Activated T-helper 1 cell treated with anti-CD3 and anti-CD28 coated beads, Interleukin-2, amount 50 U/mL, for 16 hours (primary cell): ENCODE measurements around the gene CDH4.

Source experiments
- DNase-seq, 2 donors: peaks; one replicate each; pipeline ENCODE4 v3.0.0-alpha.2; 2020; ENCODE audit warnings: low read depth in 1 of 2, low spot score in 1 of 2

The CDH4 gene

DNA sequence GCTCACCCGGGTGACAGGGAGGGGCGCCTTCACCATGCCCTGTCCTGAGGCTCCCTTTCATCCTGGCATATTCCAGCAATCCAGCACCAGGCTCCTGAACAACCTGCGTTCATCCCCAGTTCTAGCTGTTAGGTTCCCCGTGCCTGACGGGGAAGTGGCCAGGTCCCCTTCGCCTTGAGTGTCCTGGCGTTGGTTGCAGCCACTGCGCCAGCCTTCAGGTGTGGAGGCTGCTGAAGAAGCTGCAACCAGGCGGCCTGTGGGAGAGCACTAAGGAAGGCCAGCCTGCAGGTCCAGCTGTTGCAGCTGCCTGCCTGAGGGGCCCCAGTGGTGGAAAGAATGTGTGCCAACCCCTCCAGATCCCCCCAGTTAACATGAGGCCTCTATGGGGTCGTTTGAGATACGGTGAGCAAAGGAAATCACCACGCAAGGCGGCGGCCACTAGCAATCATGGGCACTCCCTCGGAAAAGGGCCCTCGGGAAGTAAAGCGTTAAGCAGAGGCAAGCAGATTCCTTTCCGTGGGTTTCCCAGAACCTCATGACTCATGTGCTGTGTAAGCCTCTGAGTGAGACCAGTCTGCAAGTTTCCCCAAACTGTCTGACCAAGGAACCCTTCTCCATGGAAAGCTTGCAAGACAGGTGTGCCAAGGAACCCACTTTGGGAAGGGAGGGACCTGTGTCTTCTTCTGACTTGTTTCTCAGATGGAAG, 492.8 kb downstream of the CDH4 start:
- no peak for DNase-seq

DNA sequence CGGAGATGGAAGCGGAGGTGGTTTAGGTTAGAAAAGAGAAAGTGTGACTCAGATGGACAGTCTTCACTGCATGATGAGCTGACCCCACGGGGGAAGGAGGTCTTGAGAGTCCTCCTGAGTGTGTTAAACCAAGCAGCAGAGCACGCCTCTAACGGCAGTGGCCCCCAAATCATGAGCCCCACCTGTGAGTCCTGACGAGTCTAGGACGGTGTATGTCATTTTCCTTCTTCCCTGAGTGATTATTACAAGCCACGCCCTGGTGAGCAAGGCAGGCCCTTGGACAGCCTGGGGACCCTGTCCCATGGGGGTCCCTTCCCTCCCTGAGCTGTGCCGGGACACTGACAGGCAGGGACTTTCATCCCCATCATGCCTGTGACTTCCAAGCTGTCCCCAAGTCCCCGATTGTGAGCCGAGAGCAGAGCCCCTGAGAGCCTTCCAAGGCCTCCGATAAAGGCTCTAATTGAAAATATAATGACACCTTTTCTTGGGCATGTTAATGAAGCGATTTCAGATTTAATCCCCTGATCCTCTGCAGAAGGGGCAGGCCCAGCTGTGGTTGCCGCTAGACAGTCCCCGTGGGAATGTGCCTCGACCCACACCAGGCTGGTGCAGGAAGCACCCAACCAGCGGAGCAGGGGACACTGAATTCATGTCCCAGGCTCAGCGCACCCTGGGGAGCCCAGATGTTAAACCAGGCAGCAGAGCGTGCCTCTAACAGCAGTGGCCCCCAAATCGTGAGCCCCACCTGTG, 493.5 kb downstream of the CDH4 start:
- DNase-seq, result no peak

DNA sequence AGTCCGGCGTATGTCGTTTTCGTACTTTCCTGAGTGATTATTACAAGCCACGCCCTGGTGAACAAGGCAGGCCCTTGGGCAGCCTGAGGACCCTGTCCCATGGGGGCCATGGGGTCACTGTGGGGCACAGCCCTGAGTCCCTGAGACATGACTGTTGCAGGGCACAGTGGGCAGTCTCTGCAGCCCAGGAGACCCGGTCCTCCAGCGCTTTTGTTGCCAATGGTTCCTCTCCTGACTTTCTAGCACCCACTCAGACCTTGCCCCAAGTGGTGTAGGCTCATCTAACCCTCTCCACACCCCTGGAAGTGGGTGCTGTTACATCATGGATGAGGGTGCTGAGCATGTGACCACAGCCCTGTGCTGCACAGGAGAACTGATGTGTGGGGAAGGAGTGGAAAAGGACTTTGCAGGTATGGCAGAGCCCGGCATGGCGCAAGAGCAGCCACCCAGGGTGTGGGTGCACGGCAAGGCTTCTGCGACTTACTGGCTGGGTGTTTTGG, 494.1 kb downstream of the CDH4 start:
- DNase-seq, result no peak

DNA sequence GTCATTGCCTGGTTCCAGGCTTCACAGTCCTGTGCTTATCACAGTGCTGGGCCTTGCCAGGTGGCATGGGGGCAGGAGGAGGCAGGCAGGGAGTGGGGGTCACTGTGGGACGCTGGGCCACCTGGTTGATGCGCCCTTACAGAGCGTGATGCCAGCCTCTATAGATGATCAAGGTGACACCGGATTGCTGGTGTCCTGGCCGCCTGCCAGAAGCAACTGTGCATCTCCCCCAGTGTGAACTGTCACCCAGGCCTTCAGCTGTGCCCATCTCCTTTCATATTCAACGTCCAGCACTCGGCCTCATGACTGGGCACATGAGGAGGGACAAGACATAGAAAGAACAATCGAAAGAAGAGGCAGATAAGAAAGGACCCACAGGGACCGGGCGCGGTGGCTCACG, 494.7 kb downstream of the CDH4 start:
- no peak for DNase-seq

DNA sequence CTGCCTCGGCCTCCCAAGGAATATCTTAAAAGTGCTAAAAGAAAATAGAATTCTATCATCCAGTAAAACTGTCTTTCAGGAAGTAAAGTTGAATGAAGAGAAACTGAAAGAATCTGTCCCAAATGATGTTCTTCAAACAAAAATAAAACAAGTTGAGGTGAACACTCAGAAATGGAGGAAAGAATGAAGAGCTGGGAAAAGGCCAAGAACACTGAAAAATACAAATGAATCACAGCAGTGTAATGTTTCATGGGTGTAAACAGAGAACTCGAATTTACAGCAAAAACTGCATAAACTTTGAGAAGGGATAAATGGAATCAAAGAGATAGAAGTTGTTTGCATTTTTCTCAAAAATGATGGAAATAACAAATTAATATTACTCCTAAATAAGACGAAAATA, 496.3 kb downstream of the CDH4 start:
- DNase-seq, result no peak

DNA sequence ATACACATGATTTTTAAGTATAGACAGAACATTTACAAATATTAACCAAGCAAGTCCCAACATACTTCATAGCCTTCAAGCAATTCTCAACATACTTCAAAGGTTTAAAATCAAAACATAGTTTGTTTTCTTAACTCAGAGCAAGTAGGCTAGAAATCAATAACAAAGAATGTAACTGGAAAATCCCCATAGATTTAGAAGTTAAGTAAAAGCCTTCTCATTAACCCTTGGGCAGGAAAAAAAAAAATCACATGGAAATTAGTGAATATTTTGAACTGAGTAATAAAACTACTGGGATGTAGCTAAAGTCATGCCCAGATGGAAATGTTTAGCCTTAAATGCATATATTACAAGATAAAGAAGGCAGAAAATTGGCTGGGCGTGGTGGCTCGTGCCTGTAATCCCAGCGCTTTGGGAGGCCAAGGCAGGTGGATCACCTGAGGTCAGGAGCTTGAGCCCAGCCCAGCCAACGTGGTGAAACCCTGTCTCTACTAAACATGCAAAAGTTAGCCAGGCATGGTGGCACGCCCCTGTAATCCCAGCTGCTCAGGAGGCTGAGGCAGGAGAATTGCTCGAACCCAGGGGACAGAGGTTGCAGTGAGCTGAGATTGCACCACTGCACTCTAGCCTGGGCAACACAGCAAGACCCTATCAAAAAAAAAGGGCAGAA, 497.5 kb downstream of the CDH4 start:
- no peak for DNase-seq

DNA sequence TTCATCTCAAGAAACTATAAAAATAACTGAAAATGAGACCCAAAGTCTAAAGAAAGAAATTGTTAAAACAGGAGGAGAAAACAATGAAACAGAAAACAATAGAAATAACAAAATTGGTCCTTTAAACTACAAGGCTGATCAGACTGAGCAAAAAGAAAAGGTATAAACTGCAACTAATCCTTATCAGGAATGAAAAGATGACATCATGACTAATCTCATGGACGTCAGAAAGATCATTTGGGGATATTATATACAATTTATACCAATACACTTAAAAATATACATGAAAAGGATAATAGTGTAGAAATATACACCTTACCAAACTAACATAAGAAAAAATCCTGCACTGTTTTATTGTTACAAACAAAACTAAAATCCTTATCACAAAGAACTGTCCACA, 498.0 kb downstream of the CDH4 start:
- no peak for DNase-seq

DNA sequence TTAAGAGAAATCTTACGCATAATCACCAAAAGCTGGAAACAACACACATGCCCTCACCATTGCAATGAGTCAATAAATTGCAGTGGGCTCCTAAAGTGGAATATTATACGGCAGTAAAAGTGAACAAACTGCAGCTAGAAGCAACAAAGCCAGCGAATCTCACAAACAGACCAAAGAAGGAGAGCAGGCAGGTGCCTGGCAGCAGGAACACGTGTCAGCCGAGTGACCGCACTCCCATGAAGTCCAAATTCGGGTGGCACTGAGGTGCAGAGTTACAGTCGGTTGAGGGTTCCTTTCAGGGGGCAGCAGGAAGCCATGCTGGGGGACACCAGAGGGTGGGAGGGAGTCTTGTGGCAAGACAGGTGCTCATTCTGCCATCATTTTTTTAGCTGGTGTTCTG, 500.5 kb downstream of the CDH4 start:
- DNase-seq, result no peak

DNA sequence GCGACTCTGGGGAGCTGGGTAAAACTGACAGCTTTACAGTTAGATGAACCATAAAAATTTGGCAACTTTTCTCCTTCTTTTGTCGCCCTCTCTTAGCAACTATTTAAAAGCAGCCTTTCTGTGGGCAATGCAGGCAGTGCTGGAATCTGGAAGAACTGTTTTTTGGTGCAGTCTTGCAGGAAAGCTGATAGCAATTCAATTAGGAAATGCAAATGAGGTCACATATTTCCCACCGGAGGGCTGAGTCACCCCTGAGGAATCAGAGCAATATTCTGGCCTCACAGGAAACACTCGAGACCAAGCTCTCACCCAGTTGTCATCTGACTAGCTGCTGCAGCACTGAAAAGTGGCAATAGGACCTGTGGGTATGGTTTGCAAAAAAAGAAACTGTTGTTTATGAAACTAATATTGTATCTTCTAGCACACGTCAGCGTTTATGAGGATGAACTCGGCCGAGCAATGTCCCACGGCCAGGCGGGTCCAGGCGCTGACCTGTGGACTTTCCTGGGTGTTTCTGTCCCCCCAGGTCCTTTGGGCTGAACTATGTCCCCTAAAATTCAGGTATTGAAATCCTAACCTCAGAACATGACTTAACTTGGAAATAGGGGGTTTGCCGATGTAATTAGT, 501.4 kb downstream of the CDH4 start:
- no peak for DNase-seq

DNA sequence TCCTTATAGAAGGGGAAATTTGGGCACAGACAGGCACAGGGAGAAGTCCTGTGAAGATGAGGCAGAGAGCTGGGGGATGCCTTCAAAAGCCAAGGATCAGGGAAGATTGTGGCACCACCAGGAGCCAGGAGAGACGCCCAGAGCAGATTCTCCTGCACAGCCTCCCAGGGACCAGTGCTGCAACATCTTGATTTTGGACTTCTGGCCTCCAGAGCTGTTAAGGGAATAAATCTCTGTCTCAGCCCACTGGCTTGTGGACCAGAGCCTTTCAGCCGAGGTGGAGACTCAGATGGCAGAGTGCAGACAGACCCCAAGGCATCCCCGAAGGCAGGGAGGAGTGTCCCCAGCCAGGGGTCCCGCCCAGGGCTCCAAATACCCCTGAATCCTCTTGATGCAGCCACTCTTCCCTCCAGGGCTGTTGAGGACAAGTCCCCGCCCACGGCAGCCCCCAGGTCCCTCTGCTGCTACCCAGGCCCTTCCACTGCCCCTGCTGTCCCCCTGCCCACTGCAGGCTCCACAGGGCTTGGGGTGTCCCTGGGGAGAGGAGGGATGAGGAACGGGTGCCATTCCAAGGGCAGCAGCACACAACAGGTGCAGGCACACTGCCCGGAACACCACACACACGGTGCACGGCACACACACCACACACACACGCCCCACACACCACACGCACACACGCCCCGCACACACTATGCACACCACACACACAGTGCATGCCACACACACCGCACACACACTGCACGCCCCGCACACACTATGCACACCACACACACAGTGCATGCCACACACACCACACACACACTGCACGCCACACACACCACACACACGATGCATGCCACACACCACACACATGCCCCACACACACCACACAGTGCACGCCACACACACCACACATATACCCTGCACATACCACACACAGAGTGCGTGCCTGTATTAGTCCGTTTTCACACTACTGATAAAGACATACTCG, 502.2 kb downstream of the CDH4 start:
- no peak for DNase-seq

DNA sequence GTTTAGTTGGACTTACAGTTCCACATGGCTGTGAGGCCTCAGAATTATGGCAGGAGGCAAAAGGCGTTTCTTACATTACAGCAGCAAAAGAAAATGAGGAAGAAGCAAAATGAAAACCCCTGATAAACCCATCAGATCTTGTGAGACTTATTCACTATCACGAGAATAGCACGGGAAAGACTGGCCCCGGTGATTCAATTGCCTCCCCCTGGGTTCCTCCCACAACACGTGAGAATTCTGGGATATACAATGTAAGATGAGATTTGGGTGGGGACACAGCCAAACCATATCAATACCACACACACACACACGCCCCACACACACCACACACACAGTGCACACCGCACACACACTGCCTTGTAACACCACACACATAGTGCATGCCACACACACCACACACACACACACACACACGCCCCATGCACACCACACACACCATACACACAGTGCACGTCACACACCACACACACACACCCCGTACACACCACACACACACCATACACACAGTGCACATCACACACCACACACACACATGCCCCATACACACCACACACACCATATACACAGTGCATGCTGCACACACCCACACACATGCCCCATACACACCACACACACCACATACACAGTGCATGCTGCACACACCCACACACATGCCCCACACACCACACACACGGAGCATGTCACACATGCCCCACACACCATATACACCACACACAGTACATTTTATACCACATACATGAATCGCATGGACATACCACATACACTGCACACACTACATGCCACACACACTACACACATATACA, 503.1 kb downstream of the CDH4 start:
- no peak for DNase-seq

DNA sequence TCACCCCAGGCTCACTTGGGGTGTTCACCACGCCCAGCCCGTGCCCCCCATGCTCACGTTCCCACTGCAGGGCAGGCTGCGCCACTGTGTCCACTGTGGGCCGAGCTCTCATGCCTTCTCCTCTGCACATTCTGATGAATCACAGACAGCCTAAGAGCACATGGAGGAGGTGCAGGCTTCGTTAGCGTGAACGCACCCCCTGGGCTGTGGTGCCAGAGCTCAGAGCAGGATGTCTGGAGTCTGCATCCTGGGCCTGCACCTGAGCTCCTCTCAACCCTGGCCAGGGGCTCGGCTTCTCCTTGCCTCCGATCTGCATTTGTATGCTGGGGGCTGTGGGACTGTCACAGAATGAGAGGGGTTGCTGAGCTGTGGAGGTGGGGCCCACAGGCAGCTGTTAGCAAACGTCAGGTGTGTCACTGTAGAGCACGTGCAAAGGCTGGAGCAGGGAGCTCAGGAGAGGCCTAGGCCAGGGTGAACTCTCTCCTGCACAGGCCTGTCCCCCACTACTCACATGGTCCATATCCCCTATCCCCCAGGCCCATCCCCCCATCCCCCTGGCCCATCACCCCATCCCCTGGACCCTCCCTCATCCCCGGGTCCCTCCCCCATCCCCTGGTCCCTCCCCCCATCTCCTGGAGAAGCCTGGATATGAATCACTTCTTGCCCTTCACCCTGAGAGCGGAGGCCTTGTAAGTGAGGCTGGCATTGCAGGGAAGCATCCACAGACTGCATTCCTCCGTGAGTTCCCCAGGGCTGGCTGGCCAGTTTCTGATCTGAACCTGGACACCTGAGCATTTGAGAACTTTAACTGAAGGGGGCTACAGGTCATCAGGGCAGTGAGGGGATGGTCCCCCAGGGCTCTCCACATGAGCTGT, 504.1 kb downstream of the CDH4 start:
- DNase-seq, result no peak

DNA sequence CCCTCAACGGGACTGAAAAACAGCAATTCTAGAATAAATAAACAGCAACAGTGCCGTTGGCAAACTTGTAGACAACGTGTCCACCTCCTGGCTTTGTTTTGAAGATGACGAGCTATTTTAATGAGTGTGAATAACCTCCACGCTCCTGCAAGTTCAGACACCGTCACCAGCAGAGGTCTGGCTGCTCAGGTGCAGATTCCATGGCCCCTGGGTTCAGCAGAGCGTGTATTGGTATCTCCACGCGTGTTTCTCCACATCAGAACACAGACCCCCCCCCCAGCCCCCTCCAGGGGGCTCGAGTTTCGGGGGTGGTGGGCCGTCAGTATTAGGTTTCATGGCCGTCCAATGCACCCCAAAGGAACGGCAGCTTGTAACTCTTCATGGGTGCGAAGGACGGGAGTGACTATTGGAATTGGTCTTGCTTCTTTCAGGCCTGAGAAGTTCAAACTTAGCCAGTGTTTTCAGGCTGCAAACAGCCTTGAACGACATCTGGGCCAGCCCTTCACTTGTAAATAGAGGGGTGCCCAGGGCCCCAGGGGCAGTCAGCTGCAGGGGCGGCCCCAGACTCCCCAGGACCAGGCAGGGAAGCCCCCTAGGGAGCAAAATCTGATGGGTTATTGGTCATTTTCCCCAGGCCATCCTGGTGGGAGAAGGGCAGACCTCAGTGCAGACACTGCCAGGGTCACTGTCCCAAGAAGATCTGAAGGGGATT, 505.1 kb downstream of the CDH4 start:
- DNase-seq, result no peak

DNA sequence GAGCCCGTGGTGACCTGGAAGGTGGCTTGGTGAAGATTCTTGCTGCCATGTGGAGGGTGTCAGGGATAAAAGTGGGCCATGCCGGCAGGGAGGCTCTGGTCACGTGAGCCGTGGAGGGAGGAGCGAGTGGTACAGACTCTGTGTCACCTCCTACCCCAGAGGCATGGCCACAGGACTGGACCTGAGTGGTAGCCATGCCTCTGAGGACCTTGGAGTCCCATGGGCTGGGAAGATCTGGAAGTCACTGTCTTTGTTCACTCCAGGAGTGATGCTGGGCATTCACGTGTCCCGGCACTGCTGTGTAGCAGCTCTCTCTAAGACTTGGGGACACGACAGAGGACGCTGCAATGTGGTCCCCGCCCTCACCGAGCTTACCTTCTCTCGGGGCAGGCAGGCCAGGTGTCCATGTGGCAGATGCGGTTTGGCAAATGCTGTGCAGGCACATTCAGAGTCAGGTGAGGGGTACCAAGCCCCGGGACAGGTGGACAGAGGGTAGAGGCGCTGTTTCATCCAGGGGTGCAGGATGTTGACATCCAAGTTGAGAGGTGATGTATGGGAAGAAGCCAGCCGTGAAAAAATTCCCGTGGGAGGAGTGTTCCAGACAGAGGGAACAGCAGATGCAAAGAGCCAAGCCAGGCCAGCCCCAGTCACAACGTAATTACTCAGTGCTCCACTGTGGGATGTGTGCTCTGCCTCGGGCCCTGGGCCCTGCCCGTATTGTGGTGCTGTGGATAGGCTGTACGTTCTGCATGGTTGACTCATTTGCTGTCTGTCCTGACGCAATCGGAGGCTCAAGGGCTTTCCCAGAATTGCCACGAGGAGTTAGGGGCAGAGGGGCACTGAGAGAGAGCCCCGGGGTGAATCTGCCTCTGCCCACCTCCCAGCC, 505.9 kb downstream of the CDH4 start:
- no peak for DNase-seq

DNA sequence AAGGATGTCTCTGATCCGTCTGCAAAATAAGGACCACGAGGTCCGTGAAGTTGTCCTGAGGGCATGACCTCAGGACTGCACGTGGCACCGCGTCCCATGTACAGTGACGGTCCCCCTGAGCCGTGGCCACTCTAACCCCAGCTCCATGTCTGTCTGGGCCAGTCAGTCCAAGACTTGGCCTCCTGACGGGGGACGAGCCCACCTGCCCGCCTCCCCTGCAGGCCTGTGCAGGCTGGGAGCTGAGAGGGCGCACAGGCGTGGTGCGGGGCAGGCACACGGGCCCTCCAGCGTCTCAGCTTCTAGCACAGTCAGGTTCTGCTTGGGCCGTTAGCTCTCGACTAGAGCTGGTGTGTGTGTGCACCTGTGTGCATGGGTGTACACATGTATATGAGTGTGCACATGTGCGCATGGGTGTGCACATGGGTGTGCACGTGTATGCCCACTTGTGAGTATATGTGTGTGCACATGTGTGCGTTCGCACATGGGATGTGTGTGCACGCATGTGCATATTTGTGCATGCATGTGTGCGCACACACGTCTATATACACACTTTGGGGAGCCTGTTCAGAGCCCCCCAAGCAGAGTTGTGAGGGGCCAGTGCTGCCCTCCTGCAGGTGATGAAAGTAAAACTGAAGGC, 506.6 kb downstream of the CDH4 start:
- DNase-seq, result no peak

DNA sequence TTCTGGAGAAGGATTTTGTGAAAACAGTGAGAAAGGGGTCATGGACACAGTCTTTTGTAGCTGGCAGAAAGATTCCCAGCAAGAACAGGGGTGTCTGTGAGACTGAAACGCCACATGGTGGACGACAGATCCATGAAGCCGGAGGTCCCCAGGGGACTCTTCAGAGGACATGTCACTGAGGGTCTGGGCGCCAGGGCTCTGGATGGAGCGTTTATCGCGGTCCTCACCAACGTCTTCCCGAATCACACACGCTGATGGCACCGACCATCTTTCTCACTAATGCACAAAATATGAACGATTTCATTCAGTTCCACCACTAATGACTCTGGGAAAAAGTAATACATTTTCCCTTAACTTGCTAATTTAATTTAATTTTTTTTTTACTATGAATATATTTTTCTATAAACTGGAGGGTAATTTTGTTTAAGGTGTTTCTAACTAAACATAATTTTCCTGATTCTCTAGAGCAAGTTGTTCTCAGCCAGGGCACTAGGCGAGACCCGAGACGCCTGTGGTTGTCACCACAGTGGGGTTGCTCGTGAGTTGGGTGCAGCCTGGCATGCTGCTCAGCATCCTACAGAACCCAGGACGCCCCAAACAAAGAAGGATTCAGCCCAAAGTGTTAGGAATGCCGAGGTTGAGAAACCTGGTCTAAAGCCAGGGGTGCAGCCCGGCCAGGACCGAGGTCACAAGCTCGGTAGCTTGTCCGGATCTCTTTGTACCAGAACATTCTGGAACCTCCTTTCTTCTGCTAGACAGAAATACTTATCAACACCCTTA, 507.4 kb downstream of the CDH4 start:
- no peak for DNase-seq
